GM23338 (cell line): ENCODE measurements around the gene TMEM269. TPM values are rescaled to one million over a fixed set of nuclear protein-coding genes. Genes with fewer than 3 reads are reported as not detected.

Experiments used
- ATAC-seq: fragments of 200-7000 bp; cut with Tn5 transposase; 3 replicates; pipeline ENCODE4 v1.9.1; 2020
- DNase-seq: peaks from one replicate; pipeline ENCODE4 v3.0.0-alpha.2; 2015; ENCODE audit warnings: low spot score
- H2AFZ ChIP-seq: fragments of 200-600 bp; sonication (generic); 2 replicates; pipeline ENCODE4 v1.8.0; 2016; ENCODE audit warnings: antibody characterized with exemption, mild to moderate bottlenecking, moderate library complexity
- H3F3A ChIP-seq: fragments of 200-600 bp; sonication (generic); replicated peaks from 2 replicates; pipeline ENCODE4 v1.8.0; 2017; ENCODE audit warnings: antibody characterized with exemption, mixed run types, low read depth
- H3K27ac ChIP-seq: fragments of 200-600 bp; sonication (generic); 2 replicates; pipeline ENCODE4 v1.6.1; 2016; ENCODE audit warnings: low read depth
- H3K27me3 ChIP-seq: fragments of 200-600 bp; sonication (generic); 2 replicates; pipeline ENCODE4 v1.8.0; 2016; ENCODE audit warnings: mild to moderate bottlenecking, mixed run types, moderate library complexity; ENCODE audit not compliant: insufficient read depth
- H3K36me3 ChIP-seq: fragments of 200-600 bp; sonication (generic); 2 replicates; pipeline ENCODE4 v1.8.0; 2016; ENCODE audit warnings: mild to moderate bottlenecking; ENCODE audit not compliant: insufficient read depth
- H3K4me1 ChIP-seq: fragments of 200-600 bp; sonication (generic); 2 replicates; pipeline ENCODE4 v1.8.0; 2016; ENCODE audit warnings: mild to moderate bottlenecking, moderate library complexity; ENCODE audit not compliant: insufficient read depth
- H3K4me2 ChIP-seq: fragments of 200-600 bp; sonication (generic); 2 replicates; pipeline ENCODE4 v1.7.1; 2017; ENCODE audit warnings: mixed run types
- H3K4me3 ChIP-seq: fragments of 200-600 bp; sonication (generic); 2 replicates; pipeline ENCODE4 v1.6.1; 2016; ENCODE audit warnings: mixed run types
- H3K79me2 ChIP-seq: fragments of 200-600 bp; sonication (generic); replicated peaks from 2 replicates; pipeline ENCODE4 v1.8.0; 2017; ENCODE audit warnings: mild to moderate bottlenecking; ENCODE audit not compliant: insufficient read depth
- H3K9me2 ChIP-seq: fragments of 200-600 bp; sonication (generic); 2 replicates; pipeline ENCODE4 v1.8.0; 2017; ENCODE audit not compliant: insufficient read depth
- H4K20me1 ChIP-seq: fragments of 200-600 bp; sonication (generic); replicated peaks from 2 replicates; pipeline ENCODE4 v1.8.0; 2017; ENCODE audit warnings: mild to moderate bottlenecking; ENCODE audit not compliant: insufficient read depth
- H3K27ac Mint-ChIP-seq: 2 replicates; pipeline ENCODE4 v1.8.0; 2020; ENCODE audit warnings: inconsistent platforms, mild to moderate bottlenecking, moderate library complexity, mixed read lengths
- H3K27me3 Mint-ChIP-seq: 3 replicates; pipeline ENCODE4 v1.8.0; 2022; ENCODE audit warnings: low read depth, mild to moderate bottlenecking, moderate library complexity, mixed read lengths, inconsistent platforms; ENCODE audit not compliant: insufficient read depth, poor library complexity
- H3K36me3 Mint-ChIP-seq: 3 replicates; pipeline ENCODE4 v1.8.0; 2021; ENCODE audit warnings: low read depth, mild to moderate bottlenecking, inconsistent platforms, moderate library complexity, mixed read lengths
- H3K4me1 Mint-ChIP-seq: 3 replicates; pipeline ENCODE4 v1.8.0; 2020; ENCODE audit warnings: mild to moderate bottlenecking, inconsistent platforms, mixed read lengths
- H3K4me3 Mint-ChIP-seq: 3 replicates; pipeline ENCODE4 v1.8.0; 2021; ENCODE audit warnings: moderate library complexity, mild to moderate bottlenecking, inconsistent platforms, mixed read lengths
- H3K9me3 Mint-ChIP-seq: 3 replicates; pipeline ENCODE4 v1.8.0; 2020; ENCODE audit warnings: moderate library complexity, mild to moderate bottlenecking, inconsistent platforms, mixed read lengths
- JUNB ChIP-seq: IDR thresholded peaks from one replicate; pipeline ENCODE4 v1.6.1; 2016; ENCODE audit warnings: antibody characterized with exemption; ENCODE audit not compliant: unreplicated experiment
- STAT1 ChIP-seq: IDR thresholded peaks from one replicate; pipeline ENCODE4 v1.6.1; 2016; ENCODE audit warnings: antibody characterized with exemption; ENCODE audit not compliant: unreplicated experiment
- ZNF331 ChIP-seq: fragments of 250-450 bp; sonication (Bioruptor Pico); IDR thresholded peaks from 2 replicates; pipeline ENCODE4 v1.5.0; 2020; ENCODE audit warnings: low read depth, mild to moderate bottlenecking, moderate library complexity
- polyA plus RNA-seq: library from polyadenylated mRNA; unstranded; fragments of >200 nt; fragmentation: Nextera tagmentation; extraction: Ambion mirVana; gene quantifications from 2 replicates; pipeline ENCODE4 v1.2.1, GENCODE V29; 2016
- total RNA-seq: library from RNA; depleted of rRNA; stranded (reverse); fragments of >200 nt; shearing (Covaris generic); gene quantifications from 2 replicates; pipeline ENCODE4 v1.2.3, GENCODE V29; 2014
- TF ChIP-seq, protein P1 (sequence below): fragments of 250-450 bp; sonication (Bioruptor Pico); IDR thresholded peaks from 2 replicates; pipeline ENCODE4 v1.5.0; 2020; ENCODE audit warnings: mild to moderate bottlenecking, moderate library complexity
- TF ChIP-seq, protein P2 (sequence below): IDR thresholded peaks from 2 replicates; pipeline ENCODE4 v1.6.1; 2016; ENCODE audit warnings: antibody characterized with exemption
- TF ChIP-seq, protein P3 (sequence below), 2 experiments: fragments of 200-600 bp in 1 of 2; sonication (generic) in 1 of 2; conservative IDR thresholded peaks; 2 replicates each; pipeline versions ENCODE4 v1.5.1 to v1.6.1; 2016 to 2017; ENCODE audit warnings: antibody characterized with exemption in 2 of 2, low read depth in 2 of 2, mild to moderate bottlenecking in 2 of 2, moderate library complexity in 1 of 2

Gene TMEM269
- total and polyA plus RNA-seq, 2 experiments from 2014 or later, result 0.31 to 0.45 TPM

DNA sequence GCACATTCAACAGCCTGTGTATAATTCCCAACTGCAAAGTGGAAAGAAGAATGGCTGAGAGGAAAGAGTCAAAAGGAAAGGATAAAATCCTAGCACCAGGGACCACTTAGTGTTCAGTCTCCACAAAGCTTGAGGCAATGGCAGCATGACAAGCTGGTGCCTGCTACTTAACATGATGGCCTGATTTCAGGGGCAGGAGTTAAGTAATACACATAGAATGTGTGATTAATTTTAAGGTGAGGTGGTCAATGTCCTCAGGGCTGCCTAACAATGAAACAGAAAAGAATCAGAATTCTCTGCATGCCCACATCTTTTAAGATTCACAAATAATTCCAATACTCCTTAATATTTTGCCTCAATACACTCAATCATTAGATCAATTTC, 26.9 kb upstream of the TMEM269 start (continued):
- TF ChIP-seq, protein P1, sequence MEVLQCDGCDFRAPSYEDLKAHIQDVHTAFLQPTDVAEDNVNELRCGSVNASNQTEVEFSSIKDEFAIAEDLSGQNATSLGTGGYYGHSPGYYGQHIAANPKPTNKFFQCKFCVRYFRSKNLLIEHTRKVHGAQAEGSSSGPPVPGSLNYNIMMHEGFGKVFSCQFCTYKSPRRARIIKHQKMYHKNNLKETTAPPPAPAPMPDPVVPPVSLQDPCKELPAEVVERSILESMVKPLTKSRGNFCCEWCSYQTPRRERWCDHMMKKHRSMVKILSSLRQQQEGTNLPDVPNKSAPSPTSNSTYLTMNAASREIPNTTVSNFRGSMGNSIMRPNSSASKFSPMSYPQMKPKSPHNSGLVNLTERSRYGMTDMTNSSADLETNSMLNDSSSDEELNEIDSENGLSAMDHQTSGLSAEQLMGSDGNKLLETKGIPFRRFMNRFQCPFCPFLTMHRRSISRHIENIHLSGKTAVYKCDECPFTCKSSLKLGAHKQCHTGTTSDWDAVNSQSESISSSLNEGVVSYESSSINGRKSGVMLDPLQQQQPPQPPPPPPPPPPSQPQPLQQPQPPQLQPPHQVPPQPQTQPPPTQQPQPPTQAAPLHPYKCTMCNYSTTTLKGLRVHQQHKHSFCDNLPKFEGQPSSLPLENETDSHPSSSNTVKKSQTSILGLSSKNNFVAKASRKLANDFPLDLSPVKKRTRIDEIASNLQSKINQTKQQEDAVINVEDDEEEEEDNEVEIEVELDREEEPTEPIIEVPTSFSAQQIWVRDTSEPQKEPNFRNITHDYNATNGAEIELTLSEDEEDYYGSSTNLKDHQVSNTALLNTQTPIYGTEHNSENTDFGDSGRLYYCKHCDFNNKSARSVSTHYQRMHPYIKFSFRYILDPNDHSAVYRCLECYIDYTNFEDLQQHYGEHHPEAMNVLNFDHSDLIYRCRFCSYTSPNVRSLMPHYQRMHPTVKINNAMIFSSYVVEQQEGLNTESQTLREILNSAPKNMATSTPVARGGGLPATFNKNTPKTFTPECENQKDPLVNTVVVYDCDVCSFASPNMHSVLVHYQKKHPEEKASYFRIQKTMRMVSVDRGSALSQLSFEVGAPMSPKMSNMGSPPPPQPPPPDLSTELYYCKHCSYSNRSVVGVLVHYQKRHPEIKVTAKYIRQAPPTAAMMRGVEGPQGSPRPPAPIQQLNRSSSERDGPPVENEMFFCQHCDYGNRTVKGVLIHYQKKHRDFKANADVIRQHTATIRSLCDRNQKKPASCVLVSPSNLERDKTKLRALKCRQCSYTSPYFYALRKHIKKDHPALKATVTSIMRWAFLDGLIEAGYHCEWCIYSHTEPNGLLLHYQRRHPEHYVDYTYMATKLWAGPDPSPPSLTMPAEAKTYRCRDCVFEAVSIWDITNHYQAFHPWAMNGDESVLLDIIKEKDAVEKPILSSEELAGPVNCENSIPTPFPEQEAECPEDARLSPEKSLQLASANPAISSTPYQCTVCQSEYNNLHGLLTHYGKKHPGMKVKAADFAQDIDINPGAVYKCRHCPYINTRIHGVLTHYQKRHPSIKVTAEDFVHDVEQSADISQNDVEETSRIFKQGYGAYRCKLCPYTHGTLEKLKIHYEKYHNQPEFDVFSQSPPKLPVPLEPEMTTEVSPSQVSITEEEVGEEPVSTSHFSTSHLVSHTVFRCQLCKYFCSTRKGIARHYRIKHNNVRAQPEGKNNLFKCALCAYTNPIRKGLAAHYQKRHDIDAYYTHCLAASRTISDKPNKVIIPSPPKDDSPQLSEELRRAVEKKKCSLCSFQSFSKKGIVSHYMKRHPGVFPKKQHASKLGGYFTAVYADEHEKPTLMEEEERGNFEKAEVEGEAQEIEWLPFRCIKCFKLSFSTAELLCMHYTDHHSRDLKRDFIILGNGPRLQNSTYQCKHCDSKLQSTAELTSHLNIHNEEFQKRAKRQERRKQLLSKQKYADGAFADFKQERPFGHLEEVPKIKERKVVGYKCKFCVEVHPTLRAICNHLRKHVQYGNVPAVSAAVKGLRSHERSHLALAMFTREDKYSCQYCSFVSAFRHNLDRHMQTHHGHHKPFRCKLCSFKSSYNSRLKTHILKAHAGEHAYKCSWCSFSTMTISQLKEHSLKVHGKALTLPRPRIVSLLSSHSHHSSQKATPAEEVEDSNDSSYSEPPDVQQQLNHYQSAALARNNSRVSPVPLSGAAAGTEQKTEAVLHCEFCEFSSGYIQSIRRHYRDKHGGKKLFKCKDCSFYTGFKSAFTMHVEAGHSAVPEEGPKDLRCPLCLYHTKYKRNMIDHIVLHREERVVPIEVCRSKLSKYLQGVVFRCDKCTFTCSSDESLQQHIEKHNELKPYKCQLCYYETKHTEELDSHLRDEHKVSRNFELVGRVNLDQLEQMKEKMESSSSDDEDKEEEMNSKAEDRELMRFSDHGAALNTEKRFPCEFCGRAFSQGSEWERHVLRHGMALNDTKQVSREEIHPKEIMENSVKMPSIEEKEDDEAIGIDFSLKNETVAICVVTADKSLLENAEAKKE (CRISPR knock-in tag), result no peak
- TF ChIP-seq, protein P2, sequence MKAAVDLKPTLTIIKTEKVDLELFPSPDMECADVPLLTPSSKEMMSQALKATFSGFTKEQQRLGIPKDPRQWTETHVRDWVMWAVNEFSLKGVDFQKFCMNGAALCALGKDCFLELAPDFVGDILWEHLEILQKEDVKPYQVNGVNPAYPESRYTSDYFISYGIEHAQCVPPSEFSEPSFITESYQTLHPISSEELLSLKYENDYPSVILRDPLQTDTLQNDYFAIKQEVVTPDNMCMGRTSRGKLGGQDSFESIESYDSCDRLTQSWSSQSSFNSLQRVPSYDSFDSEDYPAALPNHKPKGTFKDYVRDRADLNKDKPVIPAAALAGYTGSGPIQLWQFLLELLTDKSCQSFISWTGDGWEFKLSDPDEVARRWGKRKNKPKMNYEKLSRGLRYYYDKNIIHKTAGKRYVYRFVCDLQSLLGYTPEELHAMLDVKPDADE, result no peak
- TF ChIP-seq ZNF331 (CRISPR knock-in tag) (no peak), STAT1 (no peak), JUNB (no peak)

DNA sequence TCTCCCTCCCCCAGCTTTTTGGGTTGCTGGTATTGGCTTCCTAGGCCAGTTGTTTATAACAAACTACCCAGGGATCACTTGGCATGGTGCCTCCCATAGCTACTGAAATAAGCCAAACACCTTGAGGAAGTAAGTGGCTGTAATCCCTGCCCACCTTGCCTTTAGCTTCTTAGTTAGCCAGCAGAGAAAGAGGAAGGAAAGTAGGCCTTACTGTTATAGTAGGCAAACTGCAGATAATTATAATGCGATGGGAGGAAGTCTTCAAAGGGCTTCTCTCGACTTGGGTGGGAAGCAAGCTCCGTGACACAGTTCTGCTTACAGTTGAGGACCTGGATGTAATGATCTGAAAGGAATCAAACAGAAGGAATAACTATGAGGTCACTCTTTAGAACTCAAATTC, 26.1 kb upstream of the TMEM269 start:
- Mint-ChIP-seq H3K27me3 (peaks cover 5% of the 10 kb centered on the region), H3K9me3 (peaks cover 2% of the 10 kb centered on the region; the same call in 1 of the 3 replicates), H3K4me1 (peaks cover 2% of the 10 kb centered on the region), H3K36me3 (peaks cover 58% of the 10 kb centered on the region), H3K4me3 (no peak overlapping the region), H3K27ac (no peak overlapping the region)
- Histone ChIP-seq H3K4me1 (no peaks in the 10 kb centered on the region), H3F3A (0 out of 2 replicates have a peak, but pooled peaks cover 6% of the 10 kb centered on the region), H3K36me3 (peaks cover 44% of the 10 kb centered on the region), H3K4me2 (no peak overlapping the region), H4K20me1 (no peaks in the 10 kb centered on the region; the same call in 1 of the 2 replicates), H3K27ac (no peak overlapping the region), H2AFZ (no peak overlapping the region), H3K27me3 (no peaks in the 10 kb centered on the region), H3K79me2 (peaks cover 12% of the 10 kb centered on the region), H3K9me2 (no peaks in the 10 kb centered on the region; the same call in 1 of the 2 replicates), H3K4me3 (no peak overlapping the region)
- TF ChIP-seq, protein P3, sequence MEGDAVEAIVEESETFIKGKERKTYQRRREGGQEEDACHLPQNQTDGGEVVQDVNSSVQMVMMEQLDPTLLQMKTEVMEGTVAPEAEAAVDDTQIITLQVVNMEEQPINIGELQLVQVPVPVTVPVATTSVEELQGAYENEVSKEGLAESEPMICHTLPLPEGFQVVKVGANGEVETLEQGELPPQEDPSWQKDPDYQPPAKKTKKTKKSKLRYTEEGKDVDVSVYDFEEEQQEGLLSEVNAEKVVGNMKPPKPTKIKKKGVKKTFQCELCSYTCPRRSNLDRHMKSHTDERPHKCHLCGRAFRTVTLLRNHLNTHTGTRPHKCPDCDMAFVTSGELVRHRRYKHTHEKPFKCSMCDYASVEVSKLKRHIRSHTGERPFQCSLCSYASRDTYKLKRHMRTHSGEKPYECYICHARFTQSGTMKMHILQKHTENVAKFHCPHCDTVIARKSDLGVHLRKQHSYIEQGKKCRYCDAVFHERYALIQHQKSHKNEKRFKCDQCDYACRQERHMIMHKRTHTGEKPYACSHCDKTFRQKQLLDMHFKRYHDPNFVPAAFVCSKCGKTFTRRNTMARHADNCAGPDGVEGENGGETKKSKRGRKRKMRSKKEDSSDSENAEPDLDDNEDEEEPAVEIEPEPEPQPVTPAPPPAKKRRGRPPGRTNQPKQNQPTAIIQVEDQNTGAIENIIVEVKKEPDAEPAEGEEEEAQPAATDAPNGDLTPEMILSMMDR (conservative IDR thresholded peaks at IDR 0.05; ENCODE audit: low read depth in 2 of 2), result no peak
- no peak for DNase-seq
- no peak for ATAC-seq
